UCSD-AML1 (cell line): ENCODE measurements around the gene TOLLIP.
"Not testable (repeated sequence)": the region's sequence is repeated elsewhere in the genome, so short reads cannot be mapped to it uniquely, and the experiment has no call there.

ENCODE experiments used
- DNase-seq: peaks from one replicate; lab custom pipeline; 2025; ENCODE audit not compliant: unreplicated experiment; lab: John Stamatoyannopoulos, UW

Gene TOLLIP

DNA sequence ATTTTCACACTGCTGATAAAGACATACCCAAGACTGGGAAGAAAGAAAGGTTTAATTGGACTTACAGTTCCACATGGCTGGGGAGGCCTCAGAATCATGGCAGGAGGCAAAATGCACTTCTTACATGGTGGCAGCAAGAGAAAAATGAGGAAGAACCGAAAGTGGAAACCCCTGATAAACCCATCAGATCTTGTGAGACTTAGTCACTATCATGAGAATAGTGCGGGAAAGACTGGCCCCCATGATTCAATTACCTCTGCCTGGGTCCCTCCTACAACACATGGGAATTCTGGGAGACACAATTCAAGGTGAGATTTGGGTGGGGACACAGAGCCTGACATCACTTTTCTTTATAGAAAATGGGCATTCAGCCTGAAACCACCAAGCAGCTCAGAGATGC, 42.5 kb downstream of the TOLLIP start:
- DNase-seq: not testable (repeated sequence)

DNA sequence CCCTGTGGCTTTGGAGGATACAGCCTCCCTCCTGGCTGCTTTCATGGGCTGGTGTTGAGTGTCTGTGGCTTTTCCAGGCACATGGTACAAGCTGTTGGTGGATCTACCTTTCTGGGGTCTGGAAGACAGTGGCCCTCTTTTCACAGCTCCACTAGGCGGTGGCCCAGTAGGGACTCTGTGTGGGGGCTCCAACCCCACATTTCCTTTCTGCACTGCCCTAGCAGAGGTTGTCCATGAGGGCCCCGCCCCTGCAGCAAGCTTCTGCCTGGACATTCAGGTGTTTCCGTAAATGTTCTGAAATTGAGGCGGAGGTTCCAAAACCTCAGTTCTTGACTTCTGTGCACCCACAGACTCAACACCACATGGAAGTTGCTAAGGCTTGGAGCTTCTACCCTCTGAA, 44.0 kb downstream of the TOLLIP start:
- not testable (repeated sequence) for DNase-seq

DNA sequence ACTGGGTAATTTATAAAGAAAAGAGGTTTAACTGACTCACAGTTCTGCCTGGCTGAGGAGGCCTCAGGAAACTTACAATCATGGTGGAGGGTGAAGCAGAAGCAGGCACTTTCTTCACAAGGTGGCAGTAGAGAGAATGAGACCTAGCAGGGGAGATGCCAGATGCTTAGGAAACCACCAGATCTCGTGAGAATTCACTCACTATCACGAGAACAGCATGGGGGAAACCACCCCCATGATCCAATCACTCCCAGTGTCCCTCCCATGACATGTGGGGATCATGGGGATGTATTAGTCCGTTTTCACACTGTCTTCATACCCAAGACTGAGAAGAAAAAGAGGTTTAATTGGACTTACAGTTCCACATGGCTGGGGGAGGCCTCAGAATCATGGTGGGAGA, 45.0 kb downstream of the TOLLIP start:
- peak; percentile 33 for DNase-seq

DNA sequence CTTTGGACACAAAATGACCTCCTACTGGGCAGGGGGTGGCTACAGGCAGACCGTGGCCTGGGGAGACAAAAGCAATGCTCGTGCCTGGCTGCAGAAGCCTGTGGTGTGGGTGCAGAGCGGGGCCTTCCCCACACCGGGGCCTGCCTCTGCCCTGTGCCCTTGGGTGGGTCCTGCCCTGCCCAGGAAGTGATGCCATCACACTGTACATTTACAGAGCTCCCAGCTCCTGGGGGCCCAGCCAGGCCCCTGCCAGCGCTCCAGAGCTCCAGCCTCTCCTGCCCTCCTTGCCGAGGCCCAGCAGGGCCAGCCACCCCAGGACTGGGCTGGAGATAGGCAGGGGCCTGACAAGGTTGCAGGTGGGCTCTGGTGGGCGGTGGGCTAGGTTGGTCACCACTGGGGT, 46.4 kb downstream of the TOLLIP start:
- no peak for DNase-seq

DNA sequence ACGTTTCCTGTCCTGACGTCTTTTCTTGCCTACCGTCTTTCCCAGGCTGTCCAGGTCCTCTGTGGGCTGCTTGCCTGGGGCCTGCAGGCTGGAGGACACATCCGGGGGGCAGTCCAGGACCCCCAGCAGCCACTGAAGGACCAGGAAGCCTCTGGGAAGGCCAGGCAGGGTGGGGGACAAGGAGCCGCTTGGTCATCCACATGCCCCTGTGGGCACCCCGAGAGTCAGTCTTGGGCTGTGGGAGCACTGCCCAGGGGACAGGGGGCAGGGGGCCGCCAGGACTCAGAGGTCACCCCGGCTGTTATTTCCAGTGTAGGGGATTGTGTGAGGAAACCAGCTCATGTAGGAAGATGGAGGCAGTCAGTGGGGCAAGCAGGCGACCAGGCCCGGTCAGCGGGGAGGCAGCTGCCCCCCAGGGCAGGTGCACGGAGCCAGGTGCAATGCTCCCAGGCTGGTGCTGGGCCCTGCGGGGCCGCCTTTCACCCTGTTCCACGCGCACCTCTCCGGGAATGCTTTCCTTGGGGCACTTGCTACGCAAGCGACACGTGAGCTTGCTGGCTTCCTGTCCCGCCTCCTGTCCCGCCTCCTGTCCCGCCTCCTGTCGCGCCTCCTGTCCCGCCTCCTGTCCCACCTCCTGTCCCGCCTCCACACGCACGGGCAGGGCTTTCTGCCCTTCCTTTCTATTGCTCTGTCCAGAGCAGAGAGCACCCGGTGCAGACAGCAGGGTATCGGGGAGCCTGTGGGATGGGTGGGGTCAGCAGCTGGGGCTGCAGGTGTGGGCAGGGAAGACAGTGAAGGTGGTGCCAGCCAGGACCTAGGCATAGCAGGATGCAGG, 47.0 kb downstream of the TOLLIP start:
- DNase-seq: peak; percentile 88

DNA sequence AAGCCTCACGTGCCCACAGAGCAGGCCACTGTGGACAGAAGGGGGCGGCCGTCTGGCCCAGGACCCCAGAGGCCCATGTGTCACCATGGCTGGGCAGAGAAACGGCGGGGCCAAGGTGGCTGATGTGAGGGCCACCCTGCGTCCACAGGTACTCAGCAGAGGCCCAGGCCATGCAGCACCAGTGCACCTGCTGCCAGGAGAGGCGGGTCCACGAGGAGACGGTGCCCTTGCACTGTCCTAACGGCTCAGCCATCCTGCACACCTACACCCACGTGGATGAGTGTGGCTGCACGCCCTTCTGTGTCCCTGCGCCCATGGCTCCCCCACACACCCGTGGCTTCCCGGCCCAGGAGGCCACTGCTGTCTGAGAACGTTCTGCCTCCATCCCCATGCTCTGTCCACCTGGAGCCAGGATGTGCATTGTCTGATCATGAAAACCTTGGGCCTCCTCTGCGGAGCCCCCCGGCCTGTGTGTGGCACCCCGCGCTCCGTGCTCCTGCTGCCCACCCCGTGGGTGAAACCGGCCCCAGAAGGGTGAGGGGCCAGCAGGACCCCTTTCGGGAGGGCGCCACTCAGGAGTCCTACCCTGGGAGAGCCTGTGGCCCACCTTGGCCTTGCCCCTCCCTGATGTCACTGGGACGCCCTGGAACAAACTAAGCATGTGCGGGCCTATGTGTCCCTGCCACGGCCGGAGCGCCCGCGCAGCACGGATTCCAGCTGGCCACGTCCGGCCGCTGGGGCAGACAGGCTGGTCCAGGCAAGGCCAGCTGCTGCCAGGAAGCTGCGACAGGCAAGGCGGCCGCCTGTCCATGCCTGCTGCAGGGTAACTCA, 48.0 kb downstream of the TOLLIP start:
- DNase-seq: no peak

DNA sequence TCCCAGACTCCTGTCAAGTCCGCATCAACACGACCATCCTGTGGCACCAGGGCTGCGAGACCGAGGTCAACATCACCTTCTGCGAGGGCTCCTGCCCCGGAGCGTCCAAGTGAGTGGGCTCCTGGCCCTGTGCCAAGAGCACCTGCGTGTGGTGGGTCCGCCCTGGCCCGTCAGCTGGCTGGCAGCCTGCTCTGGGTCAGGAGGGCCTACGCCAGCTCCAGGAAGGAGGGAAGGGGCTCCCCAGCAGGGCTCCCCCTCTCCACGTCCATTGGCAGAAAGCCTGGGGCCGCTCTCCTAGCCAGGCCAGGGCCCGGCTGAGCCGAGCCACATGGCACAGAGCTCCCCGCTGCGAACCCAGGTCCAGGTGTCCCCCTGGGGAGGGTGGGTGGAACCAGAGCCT, 48.8 kb downstream of the TOLLIP start:
- DNase-seq: no peak

DNA sequence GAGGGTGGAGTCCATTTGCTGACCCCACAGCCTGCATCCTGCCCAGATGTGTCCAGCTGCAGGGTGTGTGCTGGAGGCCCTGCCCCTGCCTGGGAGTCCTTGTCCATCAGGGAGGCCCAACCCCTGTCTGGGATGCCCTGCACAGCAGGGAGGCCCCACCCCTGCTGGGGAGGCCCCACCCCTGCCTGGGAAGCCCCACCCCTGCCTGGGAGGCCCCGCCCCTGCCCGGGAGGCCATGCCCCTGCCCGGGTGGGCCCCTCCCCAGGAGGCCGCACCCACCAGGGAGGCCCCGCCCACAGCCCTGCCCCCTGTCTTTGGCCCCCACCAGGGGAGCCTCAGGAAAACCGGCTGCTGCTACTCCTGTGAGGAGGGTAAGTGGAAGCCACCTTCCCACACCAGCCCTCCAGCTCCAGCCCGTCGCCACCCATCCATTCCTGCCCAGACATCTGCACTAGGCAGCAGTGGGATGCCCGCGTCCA, 49.4 kb downstream of the TOLLIP start:
- DNase-seq: peak; percentile 28

DNA sequence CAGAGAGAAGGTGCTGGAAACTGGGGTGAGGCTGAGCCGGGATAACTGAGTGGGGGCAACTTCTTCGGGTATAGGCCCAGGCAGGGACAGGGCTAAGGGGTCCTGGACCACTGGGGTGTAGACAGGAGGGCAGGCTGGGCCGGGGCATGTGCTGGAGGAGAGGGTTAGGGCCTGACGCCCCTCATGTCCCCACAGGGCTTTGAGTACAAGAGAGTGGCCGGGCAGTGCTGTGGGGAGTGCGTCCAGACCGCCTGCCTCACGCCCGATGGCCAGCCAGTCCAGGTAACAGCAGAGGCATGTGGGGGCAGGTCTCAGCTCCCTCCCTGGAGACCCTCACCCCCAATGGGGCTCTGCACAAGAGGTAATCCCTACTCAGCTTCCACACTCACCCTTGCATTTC, 49.9 kb downstream of the TOLLIP start:
- no peak for DNase-seq

DNA sequence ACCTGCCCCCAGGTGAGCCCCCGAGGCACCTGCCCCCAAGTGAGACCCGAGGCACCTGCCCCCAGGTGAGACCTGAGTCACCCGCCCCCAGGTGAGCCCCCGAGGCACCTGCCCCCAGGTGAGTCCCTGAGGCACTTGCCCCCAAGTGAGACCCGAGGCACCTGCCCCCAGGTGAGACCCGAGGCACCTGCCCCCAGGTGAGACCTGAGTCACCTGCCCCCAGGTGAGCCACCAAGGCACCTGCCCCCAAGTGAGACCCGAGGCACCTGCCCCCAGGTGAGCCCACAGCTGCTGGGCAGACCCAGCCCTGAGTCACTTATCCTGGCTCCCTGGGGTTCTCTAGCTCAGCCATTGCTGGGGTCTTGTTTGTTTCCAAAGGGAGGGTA, 50.4 kb downstream of the TOLLIP start:
- DNase-seq: no peak

DNA sequence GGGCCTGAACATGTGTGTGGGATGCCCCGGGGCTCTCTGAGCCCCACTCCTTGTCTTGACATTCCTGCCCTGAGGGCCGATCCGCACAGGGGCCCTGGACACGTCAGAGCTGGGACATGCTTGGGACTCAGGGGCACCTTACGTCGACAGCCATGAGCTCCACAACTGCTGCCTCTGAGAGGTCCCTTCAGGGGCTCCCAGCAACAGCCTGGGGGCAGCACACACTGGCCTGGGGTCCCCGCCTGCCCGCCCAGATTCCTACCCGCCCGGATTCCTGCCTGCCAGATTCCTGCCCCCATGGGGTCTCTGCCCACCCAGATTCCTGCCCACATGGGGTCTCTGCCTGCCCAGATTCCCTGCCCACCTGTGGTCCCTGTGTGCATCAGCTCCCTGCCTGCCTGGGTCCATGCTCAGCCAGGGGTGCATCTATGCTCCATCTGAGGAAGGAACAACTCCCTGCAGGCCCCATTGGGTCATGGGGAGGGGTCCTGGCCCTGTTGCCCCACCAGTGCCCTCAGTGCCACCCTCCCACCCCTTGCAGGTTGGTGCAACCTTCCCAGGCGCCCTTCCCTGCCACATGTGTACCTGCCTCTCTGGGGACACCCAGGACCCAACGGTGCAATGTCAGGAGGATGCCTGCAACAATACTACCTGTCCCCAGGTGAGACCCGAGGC, 50.9 kb downstream of the TOLLIP start:
- DNase-seq: no peak

DNA sequence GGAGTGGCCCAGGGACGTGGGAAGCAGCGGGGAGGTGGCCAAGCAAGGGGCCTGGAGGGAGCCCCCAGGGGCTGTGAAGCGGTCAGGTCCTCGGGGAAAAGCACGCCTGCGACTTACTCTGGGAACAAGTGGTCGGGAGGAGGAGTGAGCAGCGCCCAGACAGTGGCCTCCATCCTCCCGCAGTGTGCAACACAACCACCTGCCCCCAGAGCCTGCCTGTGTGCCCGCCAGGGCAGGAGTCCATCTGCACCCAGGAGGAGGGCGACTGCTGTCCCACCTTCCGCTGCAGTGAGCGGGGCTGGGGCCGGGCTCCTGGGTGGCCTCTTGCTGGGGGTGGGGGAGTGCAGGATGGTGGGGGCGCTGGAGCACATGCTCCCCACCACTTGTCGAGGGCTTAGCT, 51.5 kb downstream of the TOLLIP start:
- DNase-seq: no peak

DNA sequence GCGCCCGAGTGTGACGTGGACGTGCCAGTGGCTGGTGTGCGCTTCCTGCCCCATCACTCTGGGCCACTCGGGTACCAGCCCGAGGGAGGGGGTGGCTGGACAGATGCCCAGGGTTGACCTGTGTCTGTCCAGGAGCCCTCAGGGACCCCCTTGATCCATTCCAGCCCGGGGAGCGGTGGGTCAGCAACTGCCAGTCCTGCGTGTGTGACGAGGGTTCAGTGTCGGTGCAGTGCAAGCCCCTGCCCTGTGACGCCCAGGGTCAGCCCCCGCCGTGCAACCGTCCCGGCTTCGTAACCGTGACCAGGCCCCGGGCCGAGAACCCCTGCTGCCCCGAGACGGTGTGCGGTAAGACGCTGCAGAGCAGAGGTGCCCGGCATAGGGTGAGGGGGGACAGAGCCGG, 52.1 kb downstream of the TOLLIP start:
- no peak for DNase-seq

DNA sequence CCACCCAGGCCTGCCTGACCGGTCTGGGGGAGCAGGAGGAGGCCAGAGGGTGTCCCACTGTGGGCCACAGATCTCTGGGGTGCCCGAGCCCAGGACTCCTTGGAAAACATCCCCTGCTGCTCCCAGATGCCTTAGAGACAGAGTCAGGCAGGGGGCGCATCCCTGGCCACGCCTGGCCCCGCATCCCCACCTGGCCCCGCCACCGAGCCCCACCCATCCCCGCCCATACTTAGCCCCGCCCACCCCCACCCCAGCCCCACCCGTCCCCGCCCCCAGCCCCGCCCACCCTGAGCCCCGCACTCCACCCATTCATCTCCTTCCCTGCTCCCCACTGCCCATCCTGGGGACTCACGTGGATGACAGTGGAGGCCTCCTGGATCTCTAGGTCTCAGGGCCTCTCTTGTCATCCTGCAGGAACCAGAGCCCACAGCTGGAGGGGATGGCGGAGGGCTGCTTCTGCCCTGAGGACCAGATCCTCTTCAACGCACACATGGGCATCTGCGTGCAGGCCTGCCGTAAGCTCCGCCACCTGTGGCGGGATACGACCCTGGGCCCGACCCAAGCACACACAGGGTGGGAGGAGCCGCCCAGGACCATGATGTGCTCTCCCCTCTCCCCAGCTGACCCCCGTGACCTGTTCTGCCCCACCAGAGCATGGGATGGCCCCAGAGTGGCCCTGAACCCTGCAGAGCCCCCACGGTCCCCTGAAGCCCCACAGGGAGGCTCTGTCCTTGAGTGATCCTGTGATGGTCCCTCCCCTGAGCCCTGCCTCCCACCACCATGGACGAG, 53.0 kb downstream of the TOLLIP start:
- no peak for DNase-seq

DNA sequence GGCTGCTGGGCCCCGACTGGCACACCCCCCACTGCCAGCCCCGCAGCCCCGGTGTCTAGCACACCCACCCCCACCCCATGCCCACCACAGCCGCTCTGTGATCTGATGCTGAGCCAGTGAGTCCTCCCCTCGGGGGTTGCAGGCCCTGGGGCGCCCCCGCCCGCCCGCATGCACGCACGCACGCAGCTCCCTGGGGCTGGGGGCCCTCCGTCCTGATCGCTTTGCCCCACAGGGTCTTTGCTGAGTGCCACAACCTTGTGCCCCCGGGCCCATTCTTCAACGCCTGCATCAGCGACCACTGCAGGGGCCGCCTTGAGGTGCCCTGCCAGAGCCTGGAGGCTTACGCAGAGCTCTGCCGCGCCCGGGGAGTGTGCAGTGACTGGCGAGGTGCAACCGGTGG, 54.3 kb downstream of the TOLLIP start:
- no peak for DNase-seq

DNA sequence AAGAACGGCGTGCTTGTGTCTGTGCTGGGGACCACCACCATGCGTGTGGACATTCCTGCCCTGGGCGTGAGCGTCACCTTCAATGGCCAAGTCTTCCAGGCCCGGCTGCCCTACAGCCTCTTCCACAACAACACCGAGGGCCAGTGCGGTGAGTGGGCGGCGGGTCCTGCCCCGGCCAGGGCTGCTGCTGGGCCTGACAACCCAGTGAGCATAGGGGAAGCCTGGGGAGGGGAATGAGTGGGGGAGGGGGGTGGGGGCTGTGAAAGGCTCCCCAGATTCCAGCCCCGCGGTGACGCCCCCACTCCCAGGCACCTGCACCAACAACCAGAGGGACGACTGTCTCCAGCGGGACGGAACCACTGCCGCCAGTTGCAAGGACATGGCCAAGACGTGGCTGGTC, 54.7 kb downstream of the TOLLIP start:
- no peak for DNase-seq

DNA sequence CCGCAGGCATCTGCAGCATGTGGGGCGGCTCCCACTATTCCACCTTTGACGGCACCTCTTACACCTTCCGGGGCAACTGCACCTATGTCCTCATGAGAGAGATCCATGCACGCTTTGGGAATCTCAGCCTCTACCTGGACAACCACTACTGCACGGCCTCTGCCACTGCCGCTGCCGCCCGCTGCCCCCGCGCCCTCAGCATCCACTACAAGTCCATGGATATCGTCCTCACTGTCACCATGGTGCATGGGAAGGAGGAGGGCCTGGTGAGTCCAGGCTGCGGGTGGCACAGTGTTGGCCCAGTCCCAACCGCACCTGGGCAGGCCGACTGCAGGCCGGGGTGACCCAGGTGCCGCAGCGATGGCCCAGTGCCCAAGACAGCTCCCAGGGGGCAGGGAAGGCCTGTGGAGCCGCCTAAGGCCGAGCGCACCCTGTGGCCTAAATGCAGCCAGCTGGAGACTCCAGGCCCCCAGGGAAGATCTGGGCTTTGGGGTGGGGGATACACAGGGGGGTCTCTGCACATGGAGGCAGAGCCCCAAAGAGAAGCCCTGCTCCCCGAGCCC, 55.3 kb downstream of the TOLLIP start:
- no peak for DNase-seq

DNA sequence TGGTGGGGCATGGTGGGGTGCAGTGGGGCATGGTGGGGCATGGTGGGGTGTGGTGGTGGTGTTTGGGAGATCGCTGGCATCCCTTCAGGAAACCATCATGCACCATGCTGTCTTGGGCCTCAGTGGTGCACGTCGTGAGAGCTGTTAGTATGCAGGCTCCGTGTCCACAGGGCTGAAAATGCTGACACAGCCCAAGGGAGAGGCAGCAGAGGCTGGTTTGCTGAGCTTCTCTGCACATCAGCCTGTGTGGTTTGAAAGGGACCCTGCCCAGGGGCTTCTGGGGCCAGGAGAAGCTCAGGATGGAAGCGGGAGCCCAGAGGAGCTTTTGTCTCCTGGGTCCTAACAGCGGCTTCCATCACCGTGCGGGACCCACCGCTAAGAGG, 56.3 kb downstream of the TOLLIP start:
- DNase-seq: no peak

DNA sequence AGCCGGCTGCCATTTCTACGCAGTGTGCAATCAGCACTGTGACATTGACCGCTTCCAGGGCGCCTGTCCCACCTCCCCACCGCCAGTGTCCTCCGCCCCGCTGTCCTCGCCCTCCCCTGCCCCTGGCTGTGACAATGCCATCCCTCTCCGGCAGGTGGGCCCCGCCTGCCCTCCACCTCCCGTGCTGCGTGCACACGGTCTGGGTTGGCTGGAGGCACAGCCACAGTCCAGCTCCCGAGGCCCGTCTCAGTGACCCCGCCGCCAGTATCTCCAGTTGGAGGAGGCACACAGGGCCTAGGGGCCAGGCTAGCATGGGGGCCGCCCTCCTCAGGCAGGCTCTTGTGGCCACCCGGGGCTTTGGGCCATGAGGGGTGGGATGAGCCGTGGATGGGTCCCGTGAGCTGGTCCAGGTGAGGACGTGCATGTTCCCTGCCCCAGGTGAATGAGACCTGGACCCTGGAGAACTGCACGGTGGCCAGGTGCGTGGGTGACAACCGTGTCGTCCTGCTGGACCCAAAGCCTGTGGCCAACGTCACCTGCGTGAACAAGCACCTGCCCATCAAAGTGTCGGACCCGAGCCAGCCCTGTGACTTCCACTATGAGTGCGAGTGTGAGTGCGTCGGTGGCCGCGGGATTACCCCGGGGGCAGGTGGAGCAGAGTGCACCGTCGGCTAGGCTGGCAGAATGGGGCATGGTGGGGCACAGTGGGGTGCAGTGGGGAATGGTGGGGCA, 56.9 kb downstream of the TOLLIP start:
- DNase-seq: no peak

DNA sequence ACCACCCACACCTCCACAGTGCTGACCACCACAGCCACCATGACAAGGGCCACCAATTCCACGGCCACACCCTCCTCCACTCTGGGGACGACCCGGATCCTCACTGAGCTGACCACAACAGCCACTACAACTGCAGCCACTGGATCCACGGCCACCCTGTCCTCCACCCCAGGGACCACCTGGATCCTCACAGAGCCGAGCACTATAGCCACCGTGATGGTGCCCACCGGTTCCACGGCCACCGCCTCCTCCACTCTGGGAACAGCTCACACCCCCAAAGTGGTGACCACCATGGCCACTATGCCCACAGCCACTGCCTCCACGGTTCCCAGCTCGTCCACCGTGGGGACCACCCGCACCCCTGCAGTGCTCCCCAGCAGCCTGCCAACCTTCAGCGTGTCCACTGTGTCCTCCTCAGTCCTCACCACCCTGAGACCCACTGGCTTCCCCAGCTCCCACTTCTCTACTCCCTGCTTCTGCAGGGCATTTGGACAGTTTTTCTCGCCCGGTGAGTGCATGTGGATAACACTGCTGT, 58.1 kb downstream of the TOLLIP start:
- DNase-seq: no peak
